Posterior vena cava (tissue), 2 donors: ENCODE results near the gene AHR. TPM values are rescaled to one million over a fixed set of nuclear protein-coding genes. Genes with fewer than 3 reads are reported as not detected.
"Not testable (repeated sequence)": the region's sequence is repeated elsewhere in the genome, so short reads cannot be mapped to it uniquely, and the experiment has no call there.

Experiments
- DNase-seq: peaks from one replicate; pipeline ENCODE4 v3.0.0-alpha.2; 2020; ENCODE audit warnings: low spot score
- intact Hi-C, 2 donors: fragments of 100-400 bp; cut with DNase I; formaldehyde crosslinking; loops; one replicate each; pipeline versions ENCODE4 v1.14.1 to v1.14.2; 2022 to 2023
- total RNA-seq, 2 donors: library from RNA; stranded (reverse); fragmentation: NEBNext Ultra II Directional; extraction: Animal tissue kit (Norgen Biotek cat#: 25700); gene quantifications; one replicate each; pipeline ENCODE4 v1.2.1, GENCODE V29; 2021
- donor health status: DM: yes; HTN: yes; CAD: no.
- donor health status: DM: yes; HTN: yes; CAD: no.

Gene AHR
- total RNA-seq, 2 donors from 2014 or later = 63.3 to 73.9 TPM

GRCh38 chr7:17328641-17329040, 30.2 kb downstream of the AHR start:
- DNase-seq = no peak
- intact Hi-C loops = no loop called here

GRCh38 chr7:17329440-17329839, 31.0 kb downstream of the AHR start:
- no peak for DNase-seq
- intact Hi-C loops = no loop called here

DNA sequence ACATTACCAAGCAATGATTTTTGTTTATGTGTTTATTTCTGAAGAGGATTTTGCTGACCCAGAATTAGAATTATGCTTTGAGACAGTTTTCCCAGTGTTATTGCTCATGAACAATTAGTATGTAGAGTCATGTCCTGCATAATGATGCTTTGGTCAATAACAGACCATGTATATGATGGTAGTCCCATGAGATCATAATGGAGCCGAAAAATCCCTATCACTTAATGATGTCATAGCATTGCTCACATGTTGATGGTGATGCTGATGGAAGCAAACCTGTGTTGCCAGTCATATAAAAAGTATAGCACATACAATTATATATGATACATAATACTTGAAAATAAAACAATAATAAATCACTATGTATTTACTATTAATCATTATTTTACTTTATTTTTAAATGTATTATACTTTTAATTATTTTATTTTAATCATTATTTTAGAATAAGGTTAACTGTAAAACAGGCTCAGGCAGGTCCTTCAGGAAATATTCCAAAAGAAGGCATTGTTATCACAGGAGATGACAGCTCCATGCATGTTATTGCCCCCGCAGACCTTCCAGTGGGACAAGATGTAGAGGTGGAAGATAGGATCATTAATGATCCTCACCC, 33.5 kb downstream of the AHR start:
- no peak for DNase-seq
- intact Hi-C loops = no loop called here

GRCh38 chr7:17333221-17333620, 34.8 kb downstream of the AHR start:
- intact Hi-C loops = no loop called here

GRCh38 chr7:17336168-17336567, 37.7 kb downstream of the AHR start:
- intact Hi-C loops = no loop called here
- DNase-seq = no peak

More at GRCh38 chr7:17333221-17333620, 34.8 kb downstream of the AHR start:
- no peak for DNase-seq

DNA sequence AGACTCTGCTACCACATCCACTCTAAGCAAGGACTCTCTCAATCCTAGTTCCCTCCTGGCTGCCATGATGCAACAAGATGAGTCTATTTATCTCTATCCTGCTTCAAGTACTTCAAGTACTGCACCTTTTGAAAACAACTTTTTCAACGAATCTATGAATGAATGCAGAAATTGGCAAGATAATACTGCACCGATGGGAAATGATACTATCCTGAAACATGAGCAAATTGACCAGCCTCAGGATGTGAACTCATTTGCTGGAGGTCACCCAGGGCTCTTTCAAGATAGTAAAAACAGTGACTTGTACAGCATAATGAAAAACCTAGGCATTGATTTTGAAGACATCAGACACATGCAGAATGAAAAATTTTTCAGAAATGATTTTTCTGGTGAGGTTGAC, 40.7 kb downstream of the AHR start:
- no peak for DNase-seq
- intact Hi-C loops = no loop called here

GRCh38 chr7:17339952-17340351, 41.5 kb downstream of the AHR start:
- intact Hi-C loops = no loop called here
- no peak for DNase-seq

DNA sequence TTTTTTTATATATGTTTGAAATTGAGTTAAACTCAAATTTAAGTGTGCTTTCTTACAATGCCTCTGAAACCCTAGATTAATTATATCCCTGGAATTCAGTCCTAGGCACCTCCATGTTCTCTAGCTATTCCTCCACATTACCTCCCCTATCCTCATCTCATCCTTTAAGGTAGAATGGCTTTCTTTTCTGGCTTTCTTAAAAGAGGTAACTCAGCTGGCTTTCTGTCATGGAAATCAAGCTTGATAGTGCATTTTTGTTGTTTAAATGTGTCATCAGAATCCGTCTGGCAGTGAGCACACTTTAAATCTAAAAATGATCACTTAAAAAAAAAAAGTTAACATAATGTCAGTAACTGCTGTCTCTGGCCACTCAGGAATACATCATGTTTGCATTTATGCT, 42.2 kb downstream of the AHR start:
- intact Hi-C loops = no loop called here
- no peak for DNase-seq

- no peak for DNase-seq
- intact Hi-C loops = no loop called here
These were observed 44.3 kb downstream of the AHR start for GRCh38 chr7:17342756-17343155.

- DNase-seq = no peak
- intact Hi-C loops = no loop called here
These were observed 48.9 kb downstream of the AHR start for GRCh38 chr7:17347401-17347800.

- intact Hi-C loops, DNase-seq: not testable (repeated sequence)
These were observed 50.5 kb downstream of the AHR start for GRCh38 chr7:17348932-17349331.

GRCh38 chr7:17350321-17350720, 51.9 kb downstream of the AHR start:
- intact Hi-C loops = not testable (repeated sequence)

DNA sequence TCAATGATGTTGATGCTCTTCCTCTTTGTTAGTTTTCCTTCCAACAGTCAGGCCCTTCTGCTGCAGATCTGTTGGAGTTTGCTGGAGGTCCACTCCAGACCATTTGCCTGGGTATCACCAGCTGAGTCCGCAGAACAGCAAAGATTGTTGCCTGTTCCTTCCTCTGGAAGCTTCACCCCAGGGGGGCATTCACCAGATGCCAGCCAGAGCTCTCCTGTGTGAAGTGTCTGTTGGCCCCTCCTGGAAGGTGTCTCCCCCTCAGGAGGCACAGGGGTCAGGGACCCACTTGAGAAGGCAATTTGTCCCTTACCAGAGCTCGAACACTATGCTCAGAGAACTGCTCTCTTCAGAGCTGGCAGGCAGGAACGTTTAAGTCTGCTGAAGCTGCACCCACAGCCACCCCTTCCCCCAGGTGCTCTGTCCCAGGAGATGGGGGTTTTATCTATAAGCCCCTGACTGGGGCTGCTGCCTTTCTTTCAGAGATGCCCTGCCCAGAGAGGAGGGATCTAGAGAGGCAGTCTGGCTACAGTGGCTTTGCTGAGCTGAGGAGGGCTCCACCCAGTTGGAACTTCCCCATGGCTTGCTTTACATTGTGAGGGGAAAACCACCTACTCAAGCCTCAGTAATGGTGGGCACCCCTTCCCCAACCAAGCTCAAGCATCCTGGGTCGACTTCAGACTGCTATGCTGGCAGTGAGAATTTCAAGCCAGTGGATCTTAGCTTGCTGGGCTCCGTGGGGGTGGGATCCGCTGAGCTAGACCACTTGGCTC, 55.4 kb downstream of the AHR start:
- DNase-seq, intact Hi-C loops: not testable (repeated sequence)

More at GRCh38 chr7:17350321-17350720, 51.9 kb downstream of the AHR start:
- DNase-seq = not testable (repeated sequence)

GRCh38 chr7:17354473-17354872, 56.0 kb downstream of the AHR start:
- no peak for DNase-seq
- intact Hi-C loops = no loop called here

GRCh38 chr7:17355050-17355449, 56.6 kb downstream of the AHR start:
- no peak for DNase-seq
- intact Hi-C loops = no loop called here

- intact Hi-C loops = no loop called here
- DNase-seq = no peak
These were observed 59.5 kb downstream of the AHR start for GRCh38 chr7:17357952-17358351.

DNA sequence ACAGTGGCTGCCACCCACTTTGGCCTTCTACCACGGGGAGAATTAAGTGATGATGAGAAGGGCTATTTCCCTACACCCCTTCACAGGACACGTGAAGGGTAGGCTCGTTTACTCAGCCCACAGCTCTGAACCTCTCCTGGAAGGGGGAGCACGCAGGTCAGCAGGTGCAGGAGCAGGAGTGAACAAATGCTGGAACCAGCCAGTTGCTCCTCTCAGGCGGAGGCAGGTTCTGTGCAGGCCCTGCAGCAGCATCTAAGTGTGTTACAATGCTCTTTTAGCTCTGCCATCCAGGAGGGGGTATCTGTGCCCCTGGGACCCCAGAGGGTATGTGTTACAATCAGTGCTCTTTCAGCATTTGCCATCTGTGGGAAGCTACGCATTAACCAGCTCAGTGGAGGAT, 61.2 kb downstream of the AHR start:
- no peak for DNase-seq
- intact Hi-C loops = no loop called here

- intact Hi-C loops = no loop called here
- DNase-seq = no peak
These were observed 64.1 kb downstream of the AHR start for GRCh38 chr7:17362439-17363105.

- no peak for DNase-seq
- intact Hi-C loops = no loop called here
These were observed 66.2 kb downstream of the AHR start for GRCh38 chr7:17364671-17365070.

GRCh38 chr7:17365775-17366174, 67.3 kb downstream of the AHR start:
- intact Hi-C loops = no loop called here
- no peak for DNase-seq

- DNase-seq = no peak
- intact Hi-C loops = no loop called here
These were observed 69.0 kb downstream of the AHR start for GRCh38 chr7:17367502-17367901.
